Fibroblast of the conjunctiva (primary cell): ENCODE results near the gene ARPP21.
"Not testable (repeated sequence)": the region's sequence is repeated elsewhere in the genome, so short reads cannot be mapped to it uniquely, and the experiment has no call there.

Experiments
- DNase-seq: peaks from one replicate; pipeline ENCODE4 v3.0.0-alpha.2; 2010; ENCODE audit warnings: low read depth

ARPP21 gene

GRCh38 chr3:35639254-35640186 is at the start of gene ARPP21:
ARPP21 (plus strand) TSS chr3:35639525; CDS start chr3:35681752, 42,227 bp downstream.
- DNase-seq, result no peak

GRCh38 chr3:35592589-35593295 is 46.6 kb upstream of the ARPP21 start:
- DNase-seq, result no peak

GRCh38 chr3:35594739-35595138 is 44.6 kb upstream of the ARPP21 start:
- no peak for DNase-seq

GRCh38 chr3:35596335-35596995 is 42.9 kb upstream of the ARPP21 start:
- no peak for DNase-seq

- no peak for DNase-seq
Observed at GRCh38 chr3:35597490-35597889, 41.8 kb upstream of the ARPP21 start.

GRCh38 chr3:35598804-35599203 is 40.5 kb upstream of the ARPP21 start:
- DNase-seq, result no peak

- no peak for DNase-seq
Observed at GRCh38 chr3:35601959-35602358, 37.4 kb upstream of the ARPP21 start.

GRCh38 chr3:35602395-35602936 is 36.9 kb upstream of the ARPP21 start:
- no peak for DNase-seq

GRCh38 chr3:35616346-35616745 is 23.0 kb upstream of the ARPP21 start:
- no peak for DNase-seq

- DNase-seq, result no peak
Observed at GRCh38 chr3:35617370-35617769, 22.0 kb upstream of the ARPP21 start.

GRCh38 chr3:35620238-35620637 is 19.1 kb upstream of the ARPP21 start:
- not testable (repeated sequence) for DNase-seq

GRCh38 chr3:35624698-35625097 is 14.6 kb upstream of the ARPP21 start:
- no peak for DNase-seq

- no peak for DNase-seq
Observed at GRCh38 chr3:35633332-35634124, 5.8 kb upstream of the ARPP21 start.

- no peak for DNase-seq
Observed at GRCh38 chr3:35635407-35635806, 3.9 kb upstream of the ARPP21 start.

- DNase-seq, result no peak
Observed at GRCh38 chr3:35635926-35636683, 3.2 kb upstream of the ARPP21 start.

GRCh38 chr3:35638251-35638979 is 910 bp upstream of the ARPP21 start:
- no peak for DNase-seq

- no peak for DNase-seq
Observed at GRCh38 chr3:35638980-35639253, 408 bp upstream of the ARPP21 start.

- DNase-seq, result no peak
Observed at GRCh38 chr3:35640190-35641165, 1.2 kb downstream of the ARPP21 start.

GRCh38 chr3:35641331-35641730 is 2.0 kb downstream of the ARPP21 start:
- no peak for DNase-seq
